Stimulated activated CD8-positive, alpha-beta memory T cell treated with anti-CD3 and anti-CD28 coated beads, Interleukin-7, amount 100 ng/mL, for 48 hours (primary cell): Measurements from ENCODE around the gene PLOD3.

Source experiments
- DNase-seq, 2 donors: peaks; one replicate each; pipeline ENCODE4 v3.0.0-alpha.2; 2020; ENCODE audit warnings: low read depth in 1 of 2; ENCODE audit errors: extremely low read depth in 1 of 2

PLOD3 gene

DNA sequence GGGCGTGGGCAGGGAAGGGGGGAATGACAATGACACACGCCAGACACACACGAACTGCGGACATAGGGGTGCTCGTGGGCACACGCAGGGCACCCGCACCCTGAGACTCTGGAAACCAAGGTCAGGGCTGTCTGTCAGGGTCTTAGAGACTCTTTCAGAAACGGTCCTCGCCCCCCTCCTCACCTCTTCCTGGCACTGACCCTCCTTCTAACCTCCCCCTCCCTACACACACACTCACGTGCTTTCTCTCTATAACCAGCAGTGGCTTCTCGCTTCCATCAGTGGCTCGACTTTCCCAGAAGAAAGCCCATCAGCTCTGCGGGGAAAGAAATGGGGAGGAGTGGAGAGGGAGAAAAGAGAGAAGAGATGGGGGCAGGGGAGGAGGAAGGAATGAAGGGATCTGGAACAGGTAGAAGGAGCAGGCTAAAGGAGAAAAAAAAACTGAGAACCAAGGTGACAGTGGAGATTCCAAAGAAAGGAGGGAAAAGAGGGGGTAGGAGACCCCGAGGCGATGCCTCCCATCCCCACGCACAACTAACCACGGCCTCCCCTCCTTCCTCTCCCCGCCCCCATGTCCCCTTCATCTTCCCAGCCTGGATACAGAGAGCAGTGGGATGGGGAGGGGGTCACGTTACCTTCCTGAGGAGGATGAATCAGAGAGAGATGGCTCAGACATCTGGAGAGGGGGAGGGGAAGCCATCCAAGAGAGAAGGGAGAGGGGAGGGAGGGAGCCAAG, 50.3 kb downstream of the PLOD3 start:
- DNase-seq: no peak

DNA sequence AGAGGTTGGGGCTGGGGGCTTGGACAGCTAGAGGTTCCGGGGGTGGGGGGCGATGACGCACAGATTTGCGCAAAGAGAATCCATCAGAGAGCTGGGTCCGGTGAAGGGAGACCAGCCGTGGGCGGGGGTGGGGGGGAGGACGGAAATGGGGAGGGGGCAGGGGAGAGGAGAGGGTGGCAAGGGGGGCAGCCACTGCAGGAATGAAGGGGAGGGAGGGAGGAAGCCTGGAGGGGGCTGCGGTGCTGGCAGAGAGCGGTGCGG, 50.8 kb downstream of the PLOD3 start:
- no peak for DNase-seq

DNA sequence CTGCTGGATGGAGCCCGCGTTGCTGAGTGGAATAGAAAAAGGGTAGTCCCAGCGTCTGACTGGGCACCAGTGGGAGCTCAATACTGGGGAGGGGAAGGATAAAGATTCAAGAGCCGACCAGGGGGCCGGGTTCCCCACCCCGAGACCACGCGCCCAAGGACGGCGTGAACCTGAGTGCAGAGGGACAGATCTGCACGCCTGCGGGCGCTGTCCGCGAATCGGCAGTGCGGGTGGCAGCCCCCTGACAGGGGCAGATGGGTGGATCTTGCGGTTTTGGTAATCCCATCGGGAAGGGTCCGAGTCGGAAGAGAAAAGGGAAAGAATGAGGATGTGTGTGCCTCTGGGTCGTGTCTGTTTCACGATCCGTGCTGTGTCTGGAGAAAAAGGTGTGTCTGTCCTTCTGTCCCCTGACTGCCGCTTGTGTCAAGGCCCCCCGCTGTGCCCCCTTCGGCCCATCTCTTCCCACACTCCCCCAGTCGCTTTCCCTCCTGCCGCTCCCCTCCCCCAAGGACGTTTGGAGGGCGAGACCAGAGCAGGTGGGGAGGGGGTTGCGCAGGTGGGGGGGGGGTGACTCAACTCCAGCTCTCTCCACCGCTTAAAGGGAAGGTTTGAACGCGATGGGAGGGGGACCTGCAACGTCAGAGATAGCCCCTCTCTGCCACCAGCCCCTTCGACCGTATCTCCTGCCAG, 51.3 kb downstream of the PLOD3 start:
- DNase-seq: no peak

- DNase-seq: peak; percentile 81 to 87
Measured at GRCh38 chr7:101165075-101165957, 52.1 kb downstream of the PLOD3 start, which contains the start of gene VGF. VGF (minus strand) TSS chr7:101165569; CDS start chr7:101164843, 726 bp downstream.

- DNase-seq: no peak
Measured at GRCh38 chr7:101164071-101164840, 53.1 kb downstream of the PLOD3 start.

GRCh38 chr7:101163279-101164070, 53.9 kb downstream of the PLOD3 start:
- DNase-seq: no peak

DNA sequence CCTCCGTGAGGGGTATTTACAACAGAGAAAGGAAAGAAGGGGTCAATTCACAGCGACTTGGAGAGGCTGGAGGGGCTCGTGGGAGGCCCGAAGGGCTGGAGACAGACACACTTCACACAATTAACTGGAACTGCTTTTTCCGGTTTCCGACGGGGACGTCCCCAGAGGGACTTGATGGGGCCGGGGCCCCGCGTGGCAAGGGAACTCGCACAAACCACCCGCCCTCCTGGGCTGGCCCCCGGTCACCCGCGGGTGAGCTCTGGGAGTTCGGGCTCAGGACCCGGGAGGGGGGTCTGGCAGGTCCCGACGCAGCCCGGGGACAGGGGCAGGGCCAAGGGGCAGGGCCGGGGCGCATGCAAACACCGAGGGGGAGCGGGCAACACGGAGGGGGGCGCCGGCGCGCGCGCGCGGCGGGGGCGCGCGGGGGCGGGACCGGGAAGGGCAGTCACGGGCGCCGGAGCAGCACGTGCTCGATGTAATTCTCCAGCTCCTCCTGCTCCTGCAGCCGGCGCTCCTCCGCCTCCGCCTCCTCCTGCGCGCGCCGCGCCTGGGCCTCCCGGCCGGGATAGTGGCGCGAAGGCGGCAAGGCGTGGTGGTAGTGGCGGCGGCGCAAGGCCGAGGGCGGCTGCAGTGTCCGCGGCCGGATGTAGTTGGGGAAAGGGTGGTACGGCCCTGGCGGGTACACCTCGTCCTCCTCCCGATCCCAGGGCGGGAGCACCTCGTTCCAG, 54.7 kb downstream of the PLOD3 start:
- no peak for DNase-seq

GRCh38 chr7:101161692-101162471, 55.5 kb downstream of the PLOD3 start:
- DNase-seq: no peak

- no peak for DNase-seq
Measured at GRCh38 chr7:101160910-101161309, 56.5 kb downstream of the PLOD3 start.

DNA sequence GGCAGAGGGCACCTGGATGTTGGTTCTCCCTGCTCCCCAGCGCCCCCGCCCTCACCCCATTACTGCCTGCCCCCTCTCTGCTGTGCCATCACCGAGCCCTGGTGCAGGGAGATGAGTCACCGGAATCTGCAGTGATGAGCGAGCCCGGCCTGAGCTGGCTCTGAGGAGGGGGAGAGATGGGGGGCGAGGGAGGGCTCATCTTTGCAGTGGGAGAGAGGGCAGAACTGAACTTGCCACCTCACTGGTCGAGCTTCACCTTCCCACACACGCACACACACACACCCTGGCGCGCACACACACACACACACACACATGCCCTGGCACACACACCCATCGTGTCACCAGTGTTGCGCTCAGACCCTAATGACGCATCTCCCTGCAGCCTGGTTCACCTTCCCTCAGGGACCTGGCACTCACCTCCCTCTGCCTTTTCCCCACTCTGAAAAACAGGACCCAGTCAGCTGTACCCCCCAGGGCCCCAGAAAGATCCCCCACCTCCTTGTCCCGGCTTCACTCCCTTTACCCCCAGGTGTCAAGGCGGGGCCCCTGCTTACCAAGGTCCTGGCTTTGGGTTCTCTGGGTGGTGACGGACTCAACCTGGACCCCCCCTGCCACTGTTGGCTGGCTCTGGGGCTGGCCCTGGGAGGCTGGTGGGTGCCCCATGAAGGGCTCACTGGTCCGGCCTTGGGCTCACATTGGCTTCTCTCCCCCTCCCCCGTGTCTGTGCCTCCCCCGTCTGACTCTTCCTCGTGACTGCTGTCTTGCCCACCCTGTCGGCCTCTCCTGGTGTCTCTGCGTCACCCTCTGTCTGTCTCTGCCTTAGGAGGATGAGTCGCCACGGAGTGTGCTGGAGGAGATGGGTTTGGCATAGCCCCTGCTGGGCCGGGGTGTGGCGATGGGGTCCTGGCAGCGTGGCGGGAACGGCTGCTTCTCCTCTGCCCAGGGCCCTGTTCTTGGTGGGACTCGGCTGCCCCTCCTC, 57.4 kb downstream of the PLOD3 start:
- no peak for DNase-seq

- DNase-seq: no peak
Measured at GRCh38 chr7:101156866-101157589, 60.4 kb downstream of the PLOD3 start.

- DNase-seq: no peak
Measured at GRCh38 chr7:101156277-101156676, 61.1 kb downstream of the PLOD3 start.
